SIG-M5 treated with dmso at 0.1 percent for 504 hours (cell line): ENCODE measurements around the gene UGT2B17.
"Not testable (repeated sequence)": the region's sequence is repeated elsewhere in the genome, so short reads cannot be mapped to it uniquely, and the experiment has no call there.

Experiments used
- DNase-seq: peaks from one replicate; lab custom pipeline; 2025; ENCODE audit not compliant: unreplicated experiment; lab: John Stamatoyannopoulos, UW

Gene UGT2B17

DNA sequence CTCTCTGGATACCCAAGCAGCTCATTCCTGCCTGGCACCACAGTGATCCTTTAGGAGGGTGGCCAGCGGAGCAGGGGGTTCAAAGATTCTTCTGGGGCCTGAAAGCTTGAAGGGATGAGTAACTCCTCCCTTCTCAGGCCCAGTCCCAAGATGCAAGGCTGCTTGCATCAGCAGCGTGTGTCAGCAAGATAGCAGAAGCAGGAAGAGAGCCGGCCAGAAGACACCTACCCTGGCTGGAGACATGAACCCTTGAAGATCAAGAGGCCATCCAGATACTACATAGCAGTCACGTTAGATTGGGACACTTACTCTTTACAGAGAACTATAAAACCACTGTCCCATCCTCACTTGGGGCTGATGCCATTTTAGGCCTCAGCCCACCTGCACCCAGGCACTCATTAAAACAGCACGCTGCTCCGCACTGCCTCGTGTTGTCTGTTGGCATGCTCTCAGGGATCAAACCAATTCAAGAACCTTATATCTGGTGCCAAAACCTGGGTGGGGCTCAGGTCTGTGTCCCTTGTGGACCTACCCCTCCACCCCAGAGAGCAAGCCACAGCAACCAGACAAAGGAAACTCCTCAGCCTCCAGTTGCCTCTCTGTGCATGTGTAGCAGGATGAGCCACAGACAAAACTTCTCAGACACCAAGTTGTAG is 6.5 kb downstream of the UGT2B17 start:
- no peak for DNase-seq

DNA sequence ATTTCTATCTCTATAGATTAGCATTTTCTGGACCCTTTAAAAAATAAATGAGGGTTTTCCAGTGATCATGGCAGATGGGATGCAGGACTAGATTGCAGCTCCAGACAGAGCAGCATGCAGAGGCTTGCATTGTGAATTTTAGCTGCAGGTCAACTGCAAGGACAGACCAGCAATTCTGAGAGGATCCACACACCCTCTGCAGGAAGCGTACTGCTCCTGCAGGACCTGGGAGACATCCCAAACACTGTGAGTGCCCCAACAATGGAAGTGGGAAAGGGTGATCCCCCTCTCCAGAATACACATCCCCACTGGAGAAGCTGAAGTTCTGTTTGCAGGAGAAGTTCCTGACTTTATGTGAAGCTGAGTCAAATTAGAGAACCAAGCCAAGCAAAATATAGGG is 7.1 kb downstream of the UGT2B17 start:
- DNase-seq, result not testable (repeated sequence)

DNA sequence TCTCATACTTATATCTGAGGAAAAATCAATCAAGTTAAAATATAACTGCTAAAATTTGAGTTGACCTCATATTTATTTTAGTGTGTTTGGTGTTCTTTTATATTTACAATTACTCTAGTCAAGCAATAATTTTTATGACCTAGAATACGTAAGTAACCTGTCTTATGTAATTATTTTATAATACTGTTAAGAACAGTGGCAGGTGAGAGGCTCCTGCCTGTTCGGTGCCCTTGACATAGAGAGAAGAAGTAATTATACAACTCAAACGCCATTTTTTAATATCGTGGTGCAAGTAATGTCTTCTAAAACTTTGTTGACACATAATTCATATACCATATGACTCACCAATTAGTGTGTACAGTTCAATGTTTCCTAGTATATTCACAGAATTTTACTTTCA is 7.6 kb downstream of the UGT2B17 start:
- DNase-seq, result not testable (repeated sequence)

DNA sequence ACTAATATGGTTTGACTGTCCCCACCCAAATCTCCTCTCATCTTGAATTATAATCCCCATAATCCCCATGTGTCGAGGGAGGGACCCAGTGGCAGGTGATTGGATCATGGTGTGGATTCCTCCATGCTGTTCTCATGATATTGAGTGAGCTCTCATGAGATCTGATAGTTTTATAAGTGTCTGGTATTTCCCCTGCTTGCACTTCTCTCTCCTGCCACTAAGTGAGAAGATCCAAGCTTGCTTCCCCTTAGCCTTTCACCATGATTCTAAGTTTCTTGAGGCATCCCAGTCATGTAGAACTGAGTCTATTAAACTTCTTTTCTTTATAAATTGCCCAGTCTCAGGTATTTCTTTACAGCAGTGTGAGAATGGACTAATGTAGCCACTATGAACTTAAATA is 9.8 kb downstream of the UGT2B17 start:
- DNase-seq, result not testable (repeated sequence)

DNA sequence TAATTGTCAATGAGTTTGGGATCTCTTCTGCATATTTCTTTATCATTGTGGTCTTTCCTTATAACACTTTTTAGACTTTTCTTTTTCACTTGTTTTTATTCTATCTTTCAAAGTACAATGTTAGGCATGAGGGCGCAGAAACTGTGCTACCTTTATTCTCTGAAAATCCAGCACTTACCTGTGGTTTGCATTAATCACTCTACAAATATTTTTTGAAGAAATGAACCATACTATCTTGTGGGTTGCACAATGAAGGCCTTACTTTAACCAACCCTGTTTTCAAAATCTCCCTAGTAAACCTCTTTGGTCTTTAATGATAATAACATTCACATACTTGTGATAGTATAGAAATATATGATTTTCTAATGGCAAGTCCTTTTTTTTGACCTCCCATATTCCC is 11.0 kb downstream of the UGT2B17 start:
- DNase-seq, result not testable (repeated sequence)

DNA sequence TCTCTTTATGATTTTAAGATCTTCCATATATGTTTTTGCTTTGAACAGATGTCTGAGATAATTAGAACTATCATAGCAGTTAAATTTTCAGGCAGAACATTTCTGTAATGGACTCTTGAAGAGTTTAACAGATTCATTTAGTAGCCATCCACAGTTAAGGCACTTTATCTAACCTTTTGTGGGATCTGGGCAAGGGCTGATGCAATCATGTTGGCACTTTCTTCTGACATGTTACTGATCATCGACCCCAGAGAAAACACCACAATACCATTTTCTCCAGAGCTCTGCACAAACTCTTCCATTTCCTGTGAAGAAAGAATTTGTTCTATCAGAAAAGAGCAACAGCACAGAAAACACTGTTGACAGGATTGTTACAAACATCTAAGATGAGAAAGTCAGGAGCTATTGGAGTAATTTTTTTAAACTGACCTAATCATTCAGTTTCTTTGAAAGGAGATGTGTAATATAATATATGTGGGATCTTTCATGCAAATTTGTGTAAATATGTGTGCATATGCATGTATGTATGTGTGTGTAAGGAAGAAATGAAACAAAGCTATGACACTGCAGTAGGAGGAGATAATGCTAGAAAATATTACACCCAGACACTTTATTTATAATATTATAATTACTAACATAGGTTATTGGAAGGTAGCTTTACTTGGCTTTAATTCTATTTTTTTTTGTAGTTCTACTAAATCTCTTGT is 15.6 kb downstream of the UGT2B17 start:
- DNase-seq, result not testable (repeated sequence)

DNA sequence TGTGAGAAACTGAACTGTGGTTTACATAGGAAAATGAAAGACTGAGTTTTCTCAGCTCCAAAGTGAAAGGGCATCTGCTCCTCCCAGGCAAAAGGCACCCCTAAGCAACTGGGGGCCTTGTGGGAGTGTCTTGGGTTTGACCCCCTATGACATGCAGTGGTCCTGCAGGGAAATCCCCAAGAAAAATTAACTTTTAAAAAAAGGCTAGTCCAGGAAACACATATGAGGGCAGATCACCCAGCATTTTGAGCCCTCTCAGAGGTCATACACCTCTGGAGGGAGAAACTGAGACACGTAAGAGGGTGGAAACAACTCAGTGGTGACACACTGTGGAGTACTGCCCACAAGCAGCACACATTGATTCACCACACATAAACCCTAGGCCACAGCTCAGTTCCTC is 22.3 kb downstream of the UGT2B17 start:
- not testable (repeated sequence) for DNase-seq

DNA sequence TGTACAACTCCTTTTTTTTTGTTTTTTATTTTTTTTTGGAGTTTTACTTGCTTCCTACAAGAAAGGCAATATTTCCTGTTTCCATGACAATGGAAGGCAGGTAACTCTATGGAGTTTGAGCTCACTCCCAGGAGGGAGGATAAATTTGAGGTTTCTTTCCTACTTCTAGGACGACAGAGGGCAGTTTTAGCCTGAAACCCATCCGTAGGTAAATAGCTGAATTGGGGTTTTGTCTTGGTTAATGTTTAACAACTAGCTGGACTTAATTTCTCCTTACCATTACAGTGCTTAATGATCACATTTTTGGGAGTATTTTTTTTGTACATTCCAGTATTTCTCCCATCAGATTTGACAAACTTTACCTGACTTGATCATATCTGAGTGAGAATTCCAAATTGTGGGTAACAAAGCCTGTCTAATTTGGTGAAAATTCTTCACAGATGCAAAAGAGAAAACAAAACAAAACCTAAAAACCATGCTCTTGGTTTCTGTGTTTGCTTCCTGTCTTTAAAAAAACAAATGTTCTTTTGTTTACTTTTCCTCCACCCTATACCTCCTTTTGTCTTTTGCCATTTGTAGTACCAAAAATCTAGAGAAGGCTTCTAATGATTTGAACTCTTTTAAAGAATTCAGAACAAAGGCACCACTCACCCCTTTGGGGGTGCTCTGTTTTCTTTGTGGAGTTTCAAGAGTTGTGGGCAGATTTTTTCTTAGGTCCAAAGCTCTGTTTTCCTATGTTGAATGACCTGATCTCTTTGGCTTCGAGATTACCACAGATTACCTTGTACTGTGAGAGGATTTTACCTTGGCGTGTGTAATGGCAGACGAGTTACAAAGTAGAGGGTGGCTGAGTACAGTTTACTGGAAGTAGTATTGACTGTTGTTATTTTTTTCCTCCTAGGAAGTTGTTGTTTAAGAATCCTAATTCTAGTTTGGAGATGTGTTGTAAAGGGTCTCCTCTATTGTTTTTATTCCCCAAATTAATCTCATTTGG is 23.0 kb downstream of the UGT2B17 start:
- not testable (repeated sequence) for DNase-seq

DNA sequence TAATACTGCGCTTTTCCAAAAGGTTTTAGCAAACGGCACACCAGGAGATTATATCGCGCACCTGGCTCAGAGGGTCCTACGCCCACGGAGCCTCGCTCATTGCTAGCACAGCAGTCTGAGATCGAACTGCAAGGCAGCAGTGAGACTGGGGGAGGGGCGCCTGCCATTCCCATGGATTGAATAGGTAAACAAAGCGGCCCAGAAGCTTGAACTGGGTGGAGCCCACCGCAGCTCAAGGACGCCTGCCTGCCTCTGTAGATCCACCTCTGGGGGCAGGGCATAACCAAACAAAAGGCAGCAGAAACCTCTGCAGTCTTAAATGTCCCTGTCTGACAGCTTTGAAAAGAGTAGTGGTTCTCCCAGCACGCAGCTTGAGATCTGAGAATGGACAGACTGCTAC is 33.4 kb downstream of the UGT2B17 start:
- not testable (repeated sequence) for DNase-seq

DNA sequence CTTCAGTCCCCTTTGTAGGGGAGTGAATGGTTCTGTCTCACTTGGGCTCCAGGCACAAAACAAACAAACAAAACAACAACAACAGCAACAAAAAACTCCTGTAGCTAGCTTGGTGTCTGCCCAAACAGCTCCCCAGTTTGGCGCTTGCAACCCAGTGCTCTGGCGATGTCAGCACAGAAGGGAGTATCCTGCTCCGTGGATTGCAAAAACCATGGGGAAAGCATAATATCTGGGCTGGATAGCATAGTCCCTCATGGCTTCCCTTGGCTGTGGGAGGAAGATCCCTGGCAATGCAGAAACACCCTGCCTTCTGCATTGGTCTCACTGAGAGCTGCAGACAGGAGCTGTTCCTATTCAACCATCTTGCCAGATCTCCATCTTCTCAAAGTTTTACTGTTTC is 39.7 kb downstream of the UGT2B17 start:
- DNase-seq, result no peak

DNA sequence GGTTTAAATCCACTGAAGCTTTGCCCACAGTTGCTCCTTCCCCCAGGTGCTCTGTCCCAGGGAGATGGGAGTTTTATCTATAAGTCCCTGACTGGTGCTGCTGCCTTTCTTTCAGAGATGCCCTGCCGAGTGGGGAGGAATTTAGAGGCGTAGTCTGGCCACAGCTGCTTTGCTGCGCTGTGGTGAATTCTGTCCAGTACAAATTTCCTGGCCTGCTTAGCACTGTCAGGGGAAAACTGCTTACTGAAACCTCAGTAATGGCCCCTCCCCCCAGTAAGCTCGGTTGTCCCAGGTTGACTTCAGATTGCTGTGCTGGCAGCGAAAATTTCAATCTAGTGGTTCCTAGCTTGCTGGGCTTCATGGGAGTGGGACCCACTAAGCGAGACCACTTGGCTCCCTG is 40.1 kb downstream of the UGT2B17 start:
- DNase-seq, result no peak

DNA sequence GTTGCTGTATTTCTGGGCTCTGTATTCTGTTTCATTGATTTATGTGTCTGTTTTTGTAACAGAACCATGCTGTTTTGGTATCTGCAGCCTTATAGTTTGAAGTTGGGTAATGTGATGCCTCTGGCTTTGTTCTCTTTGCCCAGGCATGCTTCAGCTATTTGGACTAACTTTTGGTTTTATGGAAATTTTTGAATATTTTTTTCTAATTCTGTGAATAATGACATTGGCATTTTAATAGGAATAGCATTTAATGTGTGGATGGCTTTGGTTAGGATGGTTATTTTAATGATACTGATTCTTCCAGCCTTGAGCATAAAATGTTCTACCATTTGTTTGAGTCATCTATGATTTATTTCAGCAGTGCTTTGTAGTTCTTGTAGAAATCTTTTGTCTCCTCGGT is 53.9 kb downstream of the UGT2B17 start:
- DNase-seq, result not testable (repeated sequence)

DNA sequence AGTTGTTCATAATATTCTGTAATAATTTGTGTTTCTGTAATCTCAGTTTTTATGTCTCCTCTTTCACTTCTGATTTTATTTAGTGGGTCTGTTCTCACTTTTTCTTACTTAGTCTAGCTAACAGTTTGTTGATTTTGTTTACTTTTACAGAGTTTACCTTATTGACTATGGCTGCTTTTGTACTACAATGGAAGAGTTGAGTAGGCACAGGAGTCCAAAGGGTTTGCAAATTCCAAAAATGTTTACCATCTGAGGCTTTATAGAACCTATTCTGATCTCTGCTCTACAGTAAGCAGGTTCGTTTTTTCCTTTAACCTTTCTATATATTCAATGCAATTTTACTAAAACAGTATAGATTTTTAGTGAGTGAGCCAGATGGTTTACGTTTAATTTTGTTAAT is 55.1 kb downstream of the UGT2B17 start:
- no peak for DNase-seq

DNA sequence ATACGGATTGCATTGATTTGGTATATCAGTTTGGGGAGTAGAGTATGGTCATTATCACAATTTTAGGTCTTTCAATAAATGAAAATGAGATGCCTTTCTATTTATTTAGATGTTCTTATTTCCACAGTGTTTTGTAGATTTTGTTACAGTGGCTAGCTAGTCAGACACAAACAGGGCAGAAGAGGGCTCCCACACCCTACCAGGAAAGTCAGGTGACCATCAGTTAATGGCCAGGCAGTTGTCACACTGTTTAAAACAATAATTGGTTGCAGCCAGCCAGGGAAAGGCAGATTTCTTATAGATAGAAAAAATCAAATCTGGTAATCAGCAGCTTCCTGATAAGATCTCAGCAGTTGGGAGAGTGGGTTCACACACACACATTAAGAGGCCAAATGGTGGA is 57.2 kb downstream of the UGT2B17 start:
- no peak for DNase-seq

DNA sequence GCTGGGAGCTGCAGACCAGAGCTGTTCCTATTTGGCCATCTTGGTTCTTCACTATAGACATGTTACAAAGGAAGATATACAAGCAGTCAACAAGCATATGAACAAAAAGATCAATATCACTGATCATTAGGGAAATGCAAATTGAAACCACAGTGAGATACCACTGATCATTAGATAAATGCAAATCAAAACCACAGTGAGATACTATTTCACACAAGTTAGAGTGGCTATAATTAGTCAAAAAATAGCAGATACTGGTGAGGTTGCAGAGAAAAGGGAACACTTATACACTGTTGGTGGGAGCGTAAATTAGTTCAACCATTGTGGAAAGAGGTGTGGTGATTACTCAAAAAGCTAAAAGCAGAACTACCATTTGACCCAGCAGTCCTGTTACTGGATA is 70.7 kb downstream of the UGT2B17 start:
- not testable (repeated sequence) for DNase-seq

DNA sequence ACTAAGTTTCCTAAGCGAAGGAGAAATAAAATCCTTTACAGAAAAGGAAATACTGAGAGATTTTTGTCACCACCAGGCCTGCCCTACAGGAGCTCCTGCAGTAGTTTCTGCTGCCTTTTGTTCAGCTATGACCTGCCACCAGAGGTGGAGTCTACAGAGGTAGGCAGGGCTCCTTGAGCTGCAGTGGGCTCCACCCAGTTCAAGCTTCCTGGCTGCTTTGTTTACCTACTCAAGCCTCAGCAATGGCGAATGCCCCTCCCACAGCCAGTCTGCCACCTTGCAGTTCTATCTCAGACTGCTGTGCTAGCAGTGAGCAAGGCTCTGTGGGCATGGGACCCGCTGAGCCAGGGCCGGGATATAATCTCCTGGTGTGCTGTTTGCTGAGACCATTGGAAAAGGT is 71.3 kb downstream of the UGT2B17 start:
- not testable (repeated sequence) for DNase-seq

DNA sequence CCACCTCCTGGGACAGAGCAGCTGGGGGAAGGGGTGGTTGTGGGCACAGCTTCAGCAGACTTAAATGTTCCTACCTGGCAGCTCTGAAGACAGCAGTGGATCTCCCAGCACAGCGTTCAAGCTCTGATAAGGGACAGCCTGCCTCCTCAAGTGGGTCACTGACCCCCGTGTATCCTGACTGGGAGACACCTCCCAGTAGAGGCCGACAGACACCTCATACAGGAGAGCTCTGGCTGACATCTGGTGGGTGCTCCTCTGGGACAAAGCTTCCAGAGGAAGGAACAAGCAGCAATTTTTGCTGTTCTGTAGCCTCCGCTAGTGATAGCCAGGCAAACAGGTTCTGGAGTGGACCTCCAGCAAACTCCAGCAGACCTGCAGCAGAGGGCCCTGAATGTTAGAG is 72.7 kb downstream of the UGT2B17 start:
- not testable (repeated sequence) for DNase-seq

DNA sequence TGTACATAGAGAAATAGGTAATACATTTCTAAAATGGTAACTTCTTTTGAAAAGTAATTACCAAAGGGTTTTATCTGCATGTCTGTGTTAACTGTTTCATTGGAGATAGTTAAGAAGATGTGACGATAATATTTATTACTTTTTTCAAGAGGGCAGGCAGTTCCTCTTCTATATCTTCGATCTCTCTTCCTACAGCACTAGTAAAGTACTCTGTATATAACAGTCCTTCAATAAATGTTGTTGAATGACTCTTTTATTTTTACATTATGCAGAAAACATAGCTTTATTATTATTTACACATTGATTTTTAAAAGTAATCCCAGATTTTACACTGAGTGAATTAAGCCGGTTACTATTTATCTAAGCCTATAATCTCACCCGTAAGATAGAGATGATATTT is 77.1 kb downstream of the UGT2B17 start:
- no peak for DNase-seq

DNA sequence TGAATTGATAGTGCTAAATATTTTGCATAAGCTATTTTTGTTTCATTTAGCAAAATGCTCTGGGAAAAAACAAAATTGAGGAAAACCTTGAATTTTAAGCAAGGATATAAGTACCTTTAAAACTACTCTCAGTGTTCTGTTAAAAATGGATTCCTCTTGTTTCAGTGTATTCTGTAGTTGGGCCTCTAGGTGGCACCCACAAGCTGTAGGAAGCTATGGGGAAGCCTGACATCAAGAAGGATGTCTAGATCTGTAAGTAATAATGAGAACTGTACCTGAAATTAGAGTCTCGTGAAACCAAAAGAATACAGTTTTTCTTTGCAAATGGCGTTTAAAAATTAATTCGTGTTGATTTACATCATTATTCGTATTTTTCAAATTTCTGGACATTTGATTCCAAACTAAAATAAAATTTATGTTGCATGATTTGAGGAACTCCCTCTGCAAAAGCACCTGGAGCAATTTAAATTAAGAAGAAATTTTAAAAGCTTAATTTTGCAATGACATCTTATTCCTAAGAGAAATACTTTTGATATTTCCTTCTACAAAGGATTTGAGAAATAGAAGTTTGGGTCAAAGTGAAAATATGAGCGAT is 77.6 kb downstream of the UGT2B17 start:
- DNase-seq, result peak; percentile 53

DNA sequence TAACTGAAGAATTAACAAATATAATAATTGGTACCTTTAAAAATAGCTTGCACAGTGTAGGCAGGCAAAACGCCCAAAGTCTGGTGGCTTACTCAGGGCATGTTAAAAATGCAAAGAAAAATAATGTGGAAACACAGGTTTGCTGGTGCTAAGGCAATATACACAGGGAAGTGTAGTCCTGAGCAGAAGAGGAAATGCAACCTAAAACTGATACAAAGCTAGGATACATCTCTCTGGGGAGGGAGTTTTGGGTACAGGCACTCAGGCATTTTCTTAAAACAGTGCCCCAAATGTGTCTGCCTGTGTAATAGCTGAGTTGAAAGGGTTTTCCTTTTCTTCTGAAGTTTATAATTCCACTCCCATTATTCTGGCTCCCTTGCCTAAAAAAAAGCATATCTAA is 81.4 kb downstream of the UGT2B17 start:
- no peak for DNase-seq

DNA sequence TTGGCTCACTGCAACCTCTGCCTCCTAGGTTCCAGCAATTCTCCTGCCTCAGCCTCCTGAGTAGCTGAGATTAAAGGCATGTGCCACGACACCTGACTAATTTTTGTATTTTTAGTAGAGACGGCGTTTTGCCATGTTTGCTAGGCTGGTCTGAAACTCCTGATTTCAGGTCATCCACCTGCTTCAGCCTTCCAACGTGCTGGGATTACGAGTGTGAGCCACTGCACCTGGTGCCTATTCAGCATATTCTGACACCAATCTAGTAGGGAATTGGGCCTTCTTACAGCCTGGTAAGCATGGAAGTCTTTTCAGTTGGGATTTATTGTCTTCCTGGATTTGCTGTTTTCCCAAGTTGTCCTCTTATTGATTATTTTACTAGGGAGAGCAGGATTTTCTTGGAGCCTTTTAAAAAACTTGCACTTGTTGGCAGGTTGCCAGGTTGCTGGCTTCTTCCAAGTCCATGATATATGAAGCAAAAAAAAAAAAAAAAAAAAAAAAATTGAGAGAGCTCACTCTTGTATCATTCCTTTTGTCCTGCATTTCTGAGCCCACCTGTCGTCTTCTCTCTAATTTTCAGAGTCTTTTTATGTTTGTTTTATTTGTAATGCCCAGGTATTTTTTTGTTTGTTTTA is 85.2 kb downstream of the UGT2B17 start:
- no peak for DNase-seq
